ENCODE results near the gene MIF.
A peak's percentile ranks its signal among the peaks of the same experiment; 100 is the strongest.
"Not testable (repeated sequence)": the region's sequence is repeated elsewhere in the genome, so short reads cannot be mapped to it uniquely, and the experiment has no call there.

The MIF gene

GRCh38 chr22:23858484-23858815 lies 35.7 kb upstream of the MIF start:
- no peak for DNase-seq (ENCODE audit: extremely low spot score)
- CTCF ChIA-PET: interaction anchor here (0.8 to 6.2 kb wide), 11 partner anchors 8 to 316 kb away, joined by 3 to 65 read pairs (median 4); partner anchors contain the start of gene MIF
- POLR2A ChIA-PET: interaction anchor here (1.0 kb wide), 1 partner anchor 12 kb away, joined by 3 read pairs; no protein-coding TSS in a partner anchor
- TF ChIP-seq CTCF (IDR thresholded peaks at IDR 0.05; ENCODE audit: control extremely low read depth, extremely low read depth, low read depth, missing control alignments): no peak

GRCh38 chr22:23859201-23859600 lies 35.0 kb upstream of the MIF start:
- POLR2A ChIA-PET: interaction anchor here (1.0 kb wide), 1 partner anchor 13 kb away, joined by 3 read pairs; no protein-coding TSS in a partner anchor
- CTCF ChIA-PET: interaction anchor here (0.8 to 6.2 kb wide), 7 partner anchors 9 to 316 kb away, joined by 3 to 65 read pairs (median 4); partner anchors contain the start of gene MIF
- no peak for DNase-seq (ENCODE audit: extremely low spot score)
- TF ChIP-seq CTCF (IDR thresholded peaks at IDR 0.05; ENCODE audit: control extremely low read depth, extremely low read depth, low read depth, missing control alignments): no peak

- DNase-seq (ENCODE audit: extremely low spot score); POLR2A ChIA-PET: not testable (repeated sequence)
- CTCF ChIA-PET: interaction anchor here (6.2 kb wide), 1 partner anchor 10 kb away, joined by 65 read pairs; no protein-coding TSS in a partner anchor
Observed at GRCh38 chr22:23860187-23860586, 34.0 kb upstream of the MIF start.

- ChIA-PET POLR2A (no interaction called here), CTCF (interaction anchor here (0.6 to 6.2 kb wide), 6 partner anchors 9 to 77 kb away, joined by 3 to 65 read pairs (median 4); no protein-coding TSS in a partner anchor)
- peak; percentile 63 for DNase-seq (ENCODE audit: extremely low spot score)
Observed at GRCh38 chr22:23862103-23862502, 32.1 kb upstream of the MIF start.

GRCh38 chr22:23864499-23865154 lies 29.6 kb upstream of the MIF start:
- CTCF ChIA-PET: interaction anchor here (1.0 to 3.4 kb wide), 5 partner anchors 8 to 29 kb away, joined by 3 to 18 read pairs (median 5); partner anchors contain the start of gene MIF

More at GRCh38 chr22:23862103-23862502, 32.1 kb upstream of the MIF start:
- TF ChIP-seq CTCF (IDR thresholded peaks at IDR 0.05; ENCODE audit: control extremely low read depth, extremely low read depth, low read depth, missing control alignments): peak; percentile 83

GRCh38 chr22:23868580-23868979 lies 25.6 kb upstream of the MIF start:
- TF ChIP-seq CTCF (IDR thresholded peaks at IDR 0.05; ENCODE audit: control extremely low read depth, extremely low read depth, low read depth, missing control alignments): no peak
- ChIA-PET POLR2A (no interaction called here), CTCF (interaction anchor here (1.2 to 1.4 kb wide), 2 partner anchors 12 to 25 kb away, joined by 3 to 9 read pairs; partner anchors contain the start of gene MIF)
- no peak for DNase-seq (ENCODE audit: extremely low spot score)

More at GRCh38 chr22:23864499-23865154, 29.6 kb upstream of the MIF start:
- POLR2A ChIA-PET; DNase-seq (ENCODE audit: extremely low spot score): not testable (repeated sequence)

GRCh38 chr22:23874871-23875270 lies 19.3 kb upstream of the MIF start:
- no peak for DNase-seq (ENCODE audit: extremely low spot score)
- ChIA-PET POLR2A (no interaction called here), CTCF (interaction anchor here (3.1 kb wide), 1 partner anchor 17 kb away, joined by 8 read pairs; the partner anchor contains the start of gene SLC2A11)
- no peak for TF ChIP-seq CTCF (IDR thresholded peaks at IDR 0.05; ENCODE audit: control extremely low read depth, extremely low read depth, low read depth, missing control alignments)

Data from GM10248 (cell line).